HG02943 (cell line): ENCODE data around the gene NXPE1.

Experiments used
- ATAC-seq: cut with Tn5 transposase; IDR thresholded peaks from one replicate; pipeline ENCODE4 v1.9.1; 2021; ENCODE audit warnings: mild to moderate bottlenecking, low read depth, moderate library complexity; ENCODE audit not compliant: unreplicated experiment

NXPE1 gene

GRCh38 chr11:114563077-114563476 is 3.4 kb upstream of the NXPE1 start:
- ATAC-seq = no peak

- no peak for ATAC-seq
Measured at GRCh38 chr11:114562166-114562916, 2.7 kb upstream of the NXPE1 start.

GRCh38 chr11:114556135-114556534 is 3.5 kb downstream of the NXPE1 start:
- no peak for ATAC-seq

GRCh38 chr11:114553642-114554041 is 6.0 kb downstream of the NXPE1 start:
- no peak for ATAC-seq

- no peak for ATAC-seq
Measured at GRCh38 chr11:114551060-114551459, 8.6 kb downstream of the NXPE1 start.

- ATAC-seq = no peak
Measured at GRCh38 chr11:114525682-114526081, 34.0 kb downstream of the NXPE1 start.

GRCh38 chr11:114524122-114524521 is 35.6 kb downstream of the NXPE1 start:
- ATAC-seq = no peak

GRCh38 chr11:114522818-114523217 is 36.9 kb downstream of the NXPE1 start:
- no peak for ATAC-seq

GRCh38 chr11:114511538-114511937 is 48.1 kb downstream of the NXPE1 start:
- ATAC-seq = no peak

- no peak for ATAC-seq
Measured at GRCh38 chr11:114511079-114511478, 48.6 kb downstream of the NXPE1 start.

- no peak for ATAC-seq
Measured at GRCh38 chr11:114501901-114502300, 57.8 kb downstream of the NXPE1 start.

GRCh38 chr11:114499756-114500155 is 59.9 kb downstream of the NXPE1 start:
- ATAC-seq = no peak

GRCh38 chr11:114496915-114497314 is 62.8 kb downstream of the NXPE1 start:
- no peak for ATAC-seq

- ATAC-seq = no peak
Measured at GRCh38 chr11:114483929-114484328, 75.8 kb downstream of the NXPE1 start.

GRCh38 chr11:114482114-114482513 is 77.6 kb downstream of the NXPE1 start:
- no peak for ATAC-seq

- ATAC-seq = no peak
Measured at GRCh38 chr11:114479331-114479730, 80.3 kb downstream of the NXPE1 start.

- ATAC-seq = no peak
Measured at GRCh38 chr11:114478768-114479167, 80.9 kb downstream of the NXPE1 start.

GRCh38 chr11:114478001-114478410 is 81.7 kb downstream of the NXPE1 start:
- ATAC-seq = no peak

GRCh38 chr11:114472661-114473060 is 87.0 kb downstream of the NXPE1 start:
- ATAC-seq = no peak
